Activated T-helper 17 cell treated with anti-CD3 and anti-CD28 coated beads, Interleukin-2, amount 50 U/mL, for 72 hours (primary cell): ENCODE data around the gene TMPRSS9. TPM values are rescaled to one million over a fixed set of nuclear protein-coding genes. Genes with fewer than 3 reads are reported as not detected.
"Not testable (repeated sequence)": the region's sequence is repeated elsewhere in the genome, so short reads cannot be mapped to it uniquely, and the experiment has no call there.

Experiments
- ATAC-seq: fragments of 150-1000 bp; cut with Tn5 transposase; replicated peaks from 2 replicates; pipeline ENCODE4 v1.10.0; 2021; ENCODE audit warnings: mild to moderate bottlenecking, moderate library complexity
- H3K27ac Mint-ChIP-seq: one replicate; pipeline ENCODE4 v1.8.0; 2022; ENCODE audit warnings: mixed read lengths
- H3K27me3 Mint-ChIP-seq: one replicate; pipeline ENCODE4 v1.8.0; 2022; ENCODE audit warnings: mixed read lengths
- H3K36me3 Mint-ChIP-seq: one replicate; pipeline ENCODE4 v1.8.0; 2022; ENCODE audit warnings: low read depth, mild to moderate bottlenecking, mixed read lengths
- H3K4me1 Mint-ChIP-seq: one replicate; pipeline ENCODE4 v1.8.0; 2022; ENCODE audit warnings: mixed read lengths
- H3K4me3 Mint-ChIP-seq: one replicate; pipeline ENCODE4 v1.8.0; 2022; ENCODE audit warnings: mild to moderate bottlenecking, mixed read lengths
- H3K9me3 Mint-ChIP-seq: one replicate; pipeline ENCODE4 v1.8.0; 2022; ENCODE audit warnings: mixed read lengths
- total RNA-seq, 2 donors: library from RNA; stranded (reverse); gene quantifications; one replicate each; pipeline ENCODE4 v1.2.3, GENCODE V29; 2022

The TMPRSS9 gene
- total RNA-seq, 2 donors from 2014 or later = not detected

- no peaks in the 10 kb centered on the region for H3K4me1 Mint-ChIP-seq
- H3K36me3 Mint-ChIP-seq = no peaks in the 10 kb centered on the region
- no peaks in the 10 kb centered on the region for H3K9me3 Mint-ChIP-seq
- no peak for ATAC-seq
- H3K27ac Mint-ChIP-seq = no peak overlapping the region
- no peak overlapping the region for H3K4me3 Mint-ChIP-seq
- H3K27me3 Mint-ChIP-seq = no peaks in the 10 kb centered on the region
These were observed 16.9 kb downstream of the TMPRSS9 start for GRCh38 chr19:2376784-2377519.

- H3K4me3 Mint-ChIP-seq = no peak overlapping the region
- ATAC-seq = no peak
- no peaks in the 10 kb centered on the region for H3K9me3 Mint-ChIP-seq
These were observed 20.5 kb downstream of the TMPRSS9 start for GRCh38 chr19:2380567-2380966.

GRCh38 chr19:2381148-2381820, 21.2 kb downstream of the TMPRSS9 start:
- Mint-ChIP-seq H3K9me3 (no peaks in the 10 kb centered on the region), H3K27me3 (no peaks in the 10 kb centered on the region), H3K4me3 (no peak overlapping the region), H3K36me3 (no peaks in the 10 kb centered on the region), H3K4me1 (no peaks in the 10 kb centered on the region), H3K27ac (no peak overlapping the region)
- ATAC-seq = no peak

More at GRCh38 chr19:2380567-2380966, 20.5 kb downstream of the TMPRSS9 start:
- Mint-ChIP-seq H3K36me3 (no peaks in the 10 kb centered on the region), H3K27me3 (no peaks in the 10 kb centered on the region), H3K4me1 (no peaks in the 10 kb centered on the region), H3K27ac (no peak overlapping the region)

- Mint-ChIP-seq H3K27me3 (no peaks in the 10 kb centered on the region), H3K36me3 (no peaks in the 10 kb centered on the region), H3K4me1 (no peaks in the 10 kb centered on the region), H3K4me3 (no peak overlapping the region), H3K9me3 (no peaks in the 10 kb centered on the region), H3K27ac (no peak overlapping the region)
- no peak for ATAC-seq
These were observed 22.6 kb downstream of the TMPRSS9 start for GRCh38 chr19:2382530-2383222.

- Mint-ChIP-seq H3K27ac (no peak overlapping the region), H3K27me3 (no peaks in the 10 kb centered on the region), H3K4me1 (no peaks in the 10 kb centered on the region), H3K9me3 (no peaks in the 10 kb centered on the region), H3K36me3 (no peaks in the 10 kb centered on the region), H3K4me3 (no peak overlapping the region)
- ATAC-seq = no peak
These were observed 25.1 kb downstream of the TMPRSS9 start for GRCh38 chr19:2385053-2385721.

- no peaks in the 10 kb centered on the region for H3K9me3 Mint-ChIP-seq
- no peak overlapping the region for H3K27ac Mint-ChIP-seq
- H3K4me1 Mint-ChIP-seq = peaks cover 5% of the 10 kb centered on the region
- H3K27me3 Mint-ChIP-seq = no peaks in the 10 kb centered on the region
- H3K36me3 Mint-ChIP-seq = no peaks in the 10 kb centered on the region
- H3K4me3 Mint-ChIP-seq = no peak overlapping the region
- ATAC-seq = no peak
These were observed 27.6 kb downstream of the TMPRSS9 start for GRCh38 chr19:2387367-2388288.

GRCh38 chr19:2389594-2389993, 29.5 kb downstream of the TMPRSS9 start:
- Mint-ChIP-seq H3K27me3 (no peaks in the 10 kb centered on the region), H3K9me3 (no peaks in the 10 kb centered on the region), H3K27ac (no peak overlapping the region), H3K36me3 (no peaks in the 10 kb centered on the region), H3K4me3 (no peak overlapping the region), H3K4me1 (peaks cover 5% of the 10 kb centered on the region)
- no peak for ATAC-seq

- ATAC-seq = peak; percentile 59
- no peaks in the 10 kb centered on the region for H3K9me3 Mint-ChIP-seq
- H3K27me3 Mint-ChIP-seq = no peaks in the 10 kb centered on the region
- peaks cover 5% of the 10 kb centered on the region for H3K4me1 Mint-ChIP-seq
- no peak overlapping the region for H3K27ac Mint-ChIP-seq
- no peak overlapping the region for H3K4me3 Mint-ChIP-seq
- H3K36me3 Mint-ChIP-seq = no peaks in the 10 kb centered on the region
These were observed 31.2 kb downstream of the TMPRSS9 start for GRCh38 chr19:2391118-2391725.

GRCh38 chr19:2392366-2392765, 32.3 kb downstream of the TMPRSS9 start:
- no peaks in the 10 kb centered on the region for H3K36me3 Mint-ChIP-seq
- H3K4me1 Mint-ChIP-seq = peaks cover 5% of the 10 kb centered on the region
- no peak overlapping the region for H3K4me3 Mint-ChIP-seq
- H3K27ac Mint-ChIP-seq = no peak overlapping the region
- no peaks in the 10 kb centered on the region for H3K9me3 Mint-ChIP-seq
- ATAC-seq = no peak
- H3K27me3 Mint-ChIP-seq = no peaks in the 10 kb centered on the region

- ATAC-seq = not testable (repeated sequence)
These were observed 32.8 kb downstream of the TMPRSS9 start for GRCh38 chr19:2392899-2393298.

GRCh38 chr19:2394054-2394441, 34.0 kb downstream of the TMPRSS9 start:
- Mint-ChIP-seq H3K36me3 (no peaks in the 10 kb centered on the region), H3K4me3 (no peak overlapping the region), H3K4me1 (peaks cover 5% of the 10 kb centered on the region), H3K27me3 (no peaks in the 10 kb centered on the region), H3K9me3 (no peaks in the 10 kb centered on the region), H3K27ac (no peak overlapping the region)
- no peak for ATAC-seq

More at GRCh38 chr19:2392899-2393298, 32.8 kb downstream of the TMPRSS9 start:
- not testable (repeated sequence) for H3K4me3 Mint-ChIP-seq, H3K36me3 Mint-ChIP-seq, H3K4me1 Mint-ChIP-seq, H3K27ac Mint-ChIP-seq, H3K9me3 Mint-ChIP-seq, H3K27me3 Mint-ChIP-seq

- ATAC-seq = no peak
- Mint-ChIP-seq H3K9me3 (no peaks in the 10 kb centered on the region), H3K4me3 (no peak overlapping the region), H3K36me3 (no peaks in the 10 kb centered on the region), H3K27me3 (no peaks in the 10 kb centered on the region), H3K27ac (no peak overlapping the region), H3K4me1 (peaks cover 5% of the 10 kb centered on the region)
These were observed 34.6 kb downstream of the TMPRSS9 start for GRCh38 chr19:2394442-2395292.
